Large intestine (tissue), 3 donors: ENCODE results near the gene FRMPD2. TPM values are rescaled to one million over a fixed set of nuclear protein-coding genes. Genes with fewer than 3 reads are reported as not detected.

ENCODE experiments used
- DNase-seq, 2 donors: peaks; one replicate each; pipeline versions ENCODE4 v3.0.0 to v3.0.0-alpha.2; 2013
- H3K27ac ChIP-seq: one replicate; pipeline ENCODE4 v1.5.1; 2013; ENCODE audit warnings: low read length
- H3K27me3 ChIP-seq: 2 replicates; pipeline ENCODE4 v1.6.1; 2013; ENCODE audit warnings: low read length; ENCODE audit not compliant: control insufficient read depth, insufficient read depth
- H3K36me3 ChIP-seq: 2 replicates; pipeline ENCODE4 v1.6.1; 2013; ENCODE audit warnings: low read length; ENCODE audit not compliant: control insufficient read depth, insufficient read depth
- H3K4me1 ChIP-seq: one replicate; pipeline ENCODE4 v1.6.1; 2013; ENCODE audit warnings: low read length; ENCODE audit not compliant: control insufficient read depth, insufficient read depth
- H3K4me3 ChIP-seq: one replicate; pipeline ENCODE4 v1.5.1; 2013; ENCODE audit warnings: low read length
- H3K9me3 ChIP-seq: one replicate; pipeline ENCODE4 v1.6.1; 2013; ENCODE audit warnings: mild to moderate bottlenecking, low read depth, low read length, moderate library complexity; ENCODE audit not compliant: control insufficient read depth
- WGBS: methylation state at CpG from one replicate; pipeline ENCODE4 v1.1.5; 2013; ENCODE audit warnings: low lambda C conversion rate; ENCODE audit not compliant: insufficient coverage; 5-methylcytosine and 5-hydroxymethylcytosine counted together
- polyA plus RNA-seq: library from polyadenylated mRNA; unstranded; fragments of 120-200 nt; gene quantifications from one replicate; pipeline ENCODE4 v1.2.1, GENCODE V29; 2013

Gene FRMPD2
- polyA plus RNA-seq, 1 donor: 0.06 TPM

DNA sequence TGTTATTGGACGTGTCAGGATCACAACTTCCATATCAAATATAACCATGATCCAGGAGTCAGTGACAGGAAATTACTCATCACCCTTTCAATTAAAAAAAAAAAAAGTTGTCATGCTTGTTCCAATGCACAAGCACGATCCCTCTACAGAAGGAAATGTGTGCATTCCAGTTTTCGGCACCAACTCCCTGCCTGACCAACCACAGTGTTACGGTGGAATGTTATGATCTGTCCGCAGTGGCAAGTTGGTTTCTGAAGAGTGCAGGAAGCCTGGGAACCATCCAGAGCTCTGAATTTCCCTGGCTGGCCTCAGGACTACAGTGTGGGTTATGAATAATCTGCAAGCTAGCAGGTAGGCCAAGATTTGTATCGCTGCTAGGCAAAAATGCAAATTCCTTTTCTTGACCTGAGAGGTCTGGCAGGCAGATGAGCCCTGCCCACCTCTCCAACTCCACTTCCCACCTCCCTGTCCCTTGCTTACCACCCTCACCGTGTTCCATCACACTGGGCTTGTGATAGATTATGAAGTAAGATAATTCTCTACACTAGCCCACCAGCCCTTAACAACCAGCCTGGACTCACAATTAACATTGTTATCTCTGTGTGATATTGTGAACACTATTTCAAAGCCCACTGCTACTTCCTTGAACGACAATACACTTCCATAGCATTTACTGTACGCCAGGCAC lies 20.4 kb downstream of the FRMPD2 start:
- H3K27ac ChIP-seq: no peak overlapping the region
- DNase-seq: no peak
- peaks cover 2% of the 10 kb centered on the region for H3K4me1 ChIP-seq
- no peaks in the 10 kb centered on the region for H3K36me3 ChIP-seq
- no peaks in the 10 kb centered on the region for H3K9me3 ChIP-seq
- 100% methylated on average over 2 of the region's 9 CpGs for WGBS
- H3K27me3 ChIP-seq: no peaks in the 10 kb centered on the region
- no peak overlapping the region for H3K4me3 ChIP-seq

DNA sequence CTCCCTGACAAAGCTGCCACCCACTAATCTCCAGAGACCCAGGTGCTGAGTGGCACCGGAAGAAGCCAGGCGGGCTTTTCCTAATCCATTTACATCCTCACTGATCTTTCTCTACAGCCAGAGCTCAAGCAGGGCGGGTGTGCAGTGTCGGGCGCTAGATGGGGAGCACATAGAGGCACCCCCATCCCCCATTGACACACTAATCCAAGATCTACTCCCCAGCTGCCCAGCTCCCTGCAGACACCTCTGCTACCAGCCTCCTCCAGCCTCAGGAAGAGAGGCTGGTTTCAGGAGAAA lies 22.2 kb downstream of the FRMPD2 start:
- Histone ChIP-seq H3K27ac (no peak overlapping the region), H3K4me3 (no peak overlapping the region), H3K9me3 (no peaks in the 10 kb centered on the region), H3K27me3 (no peaks in the 10 kb centered on the region), H3K4me1 (peaks cover 2% of the 10 kb centered on the region), H3K36me3 (no peaks in the 10 kb centered on the region)
- WGBS: no CpG with 5 or more reads among the region's 5 CpGs
- DNase-seq: no peak

DNA sequence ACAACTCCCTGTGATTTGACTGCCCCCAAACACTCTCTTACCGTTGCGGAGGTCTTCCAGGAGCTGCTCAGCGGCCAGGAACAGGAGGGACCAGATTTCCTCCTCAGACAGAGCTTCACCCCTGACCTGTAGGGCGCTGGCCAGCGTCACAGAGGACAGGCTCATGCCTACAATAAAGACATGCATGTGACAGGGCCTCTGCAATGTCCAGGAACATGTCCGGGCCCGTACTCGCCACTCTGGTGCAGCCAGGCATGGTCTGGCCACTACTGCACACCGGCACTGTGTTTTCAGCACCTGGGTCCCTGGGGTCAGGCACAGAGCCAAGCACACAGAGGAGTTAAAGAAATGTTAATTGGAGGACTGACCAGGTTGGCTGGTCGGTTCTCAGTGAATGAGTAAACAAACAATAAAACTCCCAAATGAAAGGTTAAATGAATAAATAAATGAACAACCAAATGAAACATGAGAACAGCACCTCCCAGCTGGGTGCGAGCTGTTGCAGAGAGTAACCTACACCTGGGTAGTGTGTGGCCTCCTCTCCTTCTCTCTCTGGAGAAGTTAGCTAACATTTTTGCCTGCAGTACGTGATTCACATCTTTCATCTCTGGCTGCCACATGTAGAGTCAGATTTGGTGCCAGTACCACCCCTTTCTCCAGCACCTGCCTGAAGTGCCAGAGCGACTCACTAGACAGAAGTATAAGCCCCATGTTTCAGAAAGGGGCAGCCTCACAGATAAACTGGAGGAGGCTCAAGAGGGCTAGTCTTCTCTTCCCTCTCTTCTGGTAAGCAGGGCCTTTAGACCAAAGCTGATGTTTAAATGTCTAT lies 22.8 kb downstream of the FRMPD2 start:
- WGBS: 0% methylated on average over 1 of the region's 13 CpGs
- Histone ChIP-seq H3K27ac (no peak overlapping the region), H3K4me1 (peaks cover 2% of the 10 kb centered on the region), H3K36me3 (no peaks in the 10 kb centered on the region), H3K27me3 (no peaks in the 10 kb centered on the region), H3K4me3 (no peak overlapping the region), H3K9me3 (no peaks in the 10 kb centered on the region)
- no peak for DNase-seq

DNA sequence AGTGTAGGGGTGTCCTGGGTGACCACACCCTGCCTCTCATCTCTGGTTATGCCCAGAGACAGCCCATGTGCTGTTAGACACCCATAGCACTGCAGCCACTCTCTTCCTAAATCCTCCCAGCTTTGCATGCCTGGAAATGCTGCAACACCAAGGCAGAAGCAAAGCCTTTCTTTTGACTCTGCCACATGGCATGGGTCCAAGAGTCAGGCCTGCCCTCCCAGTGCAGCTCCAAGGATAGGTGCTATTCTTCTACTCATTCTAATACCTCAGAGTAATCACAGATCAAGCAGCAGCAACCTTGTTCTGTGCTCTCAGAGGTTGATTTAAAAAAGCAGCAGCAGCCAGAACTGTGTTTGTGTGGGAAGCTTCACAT lies 23.4 kb downstream of the FRMPD2 start:
- Histone ChIP-seq H3K36me3 (no peaks in the 10 kb centered on the region), H3K27me3 (no peaks in the 10 kb centered on the region), H3K4me3 (no peak overlapping the region), H3K4me1 (peaks cover 2% of the 10 kb centered on the region), H3K27ac (no peak overlapping the region), H3K9me3 (no peaks in the 10 kb centered on the region)
- no peak for DNase-seq

DNA sequence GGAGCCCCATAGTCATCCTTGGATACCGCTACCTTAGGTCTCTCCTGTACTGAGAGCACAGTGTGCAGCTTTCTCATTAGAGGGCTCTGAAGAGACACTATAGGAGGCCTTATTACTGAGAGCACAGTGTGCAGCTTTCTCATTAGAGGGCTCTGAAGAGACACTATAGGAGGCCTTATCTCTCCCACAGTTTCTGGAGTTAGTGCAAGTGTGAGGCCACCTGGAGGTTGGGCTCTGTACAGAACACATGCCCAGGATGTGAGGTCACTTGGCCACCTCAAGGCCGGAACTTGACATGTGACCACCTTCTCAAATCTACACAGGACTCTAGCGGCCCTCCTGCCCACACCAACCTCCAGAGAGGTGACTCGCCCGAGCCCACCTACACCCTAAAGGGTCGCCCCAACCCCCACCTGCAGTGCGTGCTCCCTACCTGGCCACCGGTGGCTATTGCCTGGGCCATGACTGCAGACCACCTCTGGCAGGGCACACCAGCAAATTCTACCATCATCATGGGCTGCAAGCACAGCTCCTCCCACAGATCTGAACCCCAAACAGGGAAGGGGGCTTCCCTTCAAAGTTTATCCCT lies 24.6 kb downstream of the FRMPD2 start:
- no peaks in the 10 kb centered on the region for H3K9me3 ChIP-seq
- no peak overlapping the region for H3K27ac ChIP-seq
- H3K36me3 ChIP-seq: no peaks in the 10 kb centered on the region
- H3K4me1 ChIP-seq: peaks cover 2% of the 10 kb centered on the region
- no peak overlapping the region for H3K4me3 ChIP-seq
- WGBS: no CpG with 5 or more reads among the region's 8 CpGs
- no peaks in the 10 kb centered on the region for H3K27me3 ChIP-seq
- no peak for DNase-seq

DNA sequence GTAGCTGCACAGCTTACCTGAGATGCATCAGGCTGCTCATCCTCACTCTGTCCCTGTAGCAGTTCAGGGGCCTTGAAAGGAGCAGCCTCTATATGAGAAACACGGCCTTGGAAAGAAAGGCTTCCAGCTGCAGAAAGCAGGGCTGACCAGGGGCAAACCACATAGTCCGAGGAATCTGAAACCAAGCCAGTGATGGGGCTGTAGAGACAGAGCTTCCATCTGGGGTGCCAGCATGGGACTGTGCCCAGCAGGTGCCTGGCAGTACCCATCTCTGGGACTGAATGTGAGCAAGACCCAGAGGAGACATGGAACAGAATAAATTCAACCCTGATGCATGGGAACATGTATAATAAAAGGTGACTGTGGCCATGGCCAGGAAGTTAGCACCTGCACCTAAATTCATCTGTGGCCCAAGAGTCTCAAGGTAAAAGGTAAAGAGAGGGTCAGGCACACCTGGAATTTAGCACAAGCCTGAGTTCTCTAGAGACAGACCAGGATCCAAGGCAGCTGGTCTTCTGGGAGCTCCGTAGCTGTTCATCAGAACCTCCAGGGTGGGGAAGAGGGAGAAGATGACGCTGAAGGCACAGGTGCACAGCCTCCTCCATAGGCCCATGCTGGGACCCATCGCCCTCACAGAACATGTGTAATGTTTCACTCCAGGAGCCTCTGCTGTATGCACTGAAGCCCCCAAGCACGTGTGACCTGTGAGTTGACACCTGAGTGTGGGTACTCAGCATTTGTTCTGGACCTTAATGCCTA lies 25.3 kb downstream of the FRMPD2 start:
- no peak for DNase-seq
- peaks cover 2% of the 10 kb centered on the region for H3K4me1 ChIP-seq
- H3K27ac ChIP-seq: no peak overlapping the region
- H3K36me3 ChIP-seq: no peaks in the 10 kb centered on the region
- H3K4me3 ChIP-seq: no peak overlapping the region
- no peaks in the 10 kb centered on the region for H3K9me3 ChIP-seq
- no CpG with 5 or more reads among the region's 6 CpGs for WGBS
- H3K27me3 ChIP-seq: no peaks in the 10 kb centered on the region

DNA sequence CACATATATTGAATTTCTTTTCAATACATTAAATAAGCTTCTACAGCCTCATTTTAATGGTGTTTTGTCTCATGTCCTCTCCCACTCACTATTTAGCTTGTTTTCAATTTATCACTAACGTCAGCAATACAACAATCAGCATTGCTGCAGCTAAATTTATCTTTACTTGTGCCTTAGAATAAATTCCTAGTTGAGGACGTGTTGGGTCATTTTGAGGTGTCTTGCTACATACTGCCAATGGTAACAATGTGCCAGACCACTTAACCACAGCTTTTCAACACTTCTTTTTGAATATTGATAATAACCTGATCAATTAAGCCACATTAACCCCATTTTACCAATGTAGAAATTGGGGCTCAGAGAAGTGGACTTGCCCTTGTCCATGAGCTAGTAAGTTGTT lies 26.0 kb downstream of the FRMPD2 start:
- Histone ChIP-seq H3K27me3 (peaks cover 2% of the 10 kb centered on the region), H3K4me3 (no peak overlapping the region), H3K4me1 (peaks cover 2% of the 10 kb centered on the region), H3K27ac (no peak overlapping the region), H3K9me3 (no peaks in the 10 kb centered on the region), H3K36me3 (no peaks in the 10 kb centered on the region)
- no CpG with 5 or more reads among the region's 2 CpGs for WGBS
- DNase-seq: no peak

DNA sequence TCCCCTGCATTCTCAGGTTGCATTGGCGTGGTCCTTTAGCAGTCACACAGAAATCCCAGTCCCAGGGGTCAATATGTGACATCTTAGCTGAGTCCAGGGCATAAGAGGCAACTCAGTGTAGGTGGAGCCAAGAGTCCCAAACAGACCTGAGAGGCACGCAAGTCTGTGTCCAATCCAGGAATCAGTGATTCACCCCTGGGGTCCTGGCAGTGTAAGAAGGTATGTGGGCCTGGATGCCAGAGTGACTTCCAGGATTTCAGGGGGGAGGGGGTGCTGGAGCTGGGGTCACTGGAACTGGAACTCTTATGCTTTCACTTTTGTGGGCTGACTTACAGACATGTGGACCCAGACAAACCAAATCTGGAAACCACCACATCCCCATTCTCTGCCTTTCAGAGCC lies 26.8 kb downstream of the FRMPD2 start:
- no peak overlapping the region for H3K4me3 ChIP-seq
- H3K36me3 ChIP-seq: no peaks in the 10 kb centered on the region
- H3K9me3 ChIP-seq: no peaks in the 10 kb centered on the region
- H3K27ac ChIP-seq: no peak overlapping the region
- WGBS: no CpG with 5 or more reads among the region's 2 CpGs
- peaks cover 3% of the 10 kb centered on the region for H3K27me3 ChIP-seq
- no peak for DNase-seq
- peaks cover 2% of the 10 kb centered on the region for H3K4me1 ChIP-seq

DNA sequence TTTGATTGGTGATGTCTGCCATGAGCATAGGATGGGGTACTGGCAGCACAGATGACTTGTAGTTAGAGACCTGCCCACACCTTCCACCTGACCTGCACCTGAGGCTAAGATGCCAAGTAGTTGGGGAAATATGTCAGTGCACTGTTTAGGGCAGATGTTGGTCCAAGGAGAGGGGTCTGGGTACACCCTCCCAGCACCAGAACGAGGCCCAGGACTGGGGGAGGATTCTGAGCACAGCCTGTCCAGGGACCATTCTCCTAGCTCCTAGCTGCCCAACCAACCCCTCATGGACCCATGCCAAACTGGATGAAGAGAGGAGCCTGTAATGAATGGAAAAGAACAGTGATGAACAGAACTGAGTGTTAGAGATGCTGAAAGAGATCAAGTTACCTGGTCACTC lies 28.0 kb downstream of the FRMPD2 start:
- Histone ChIP-seq H3K27me3 (peaks cover 3% of the 10 kb centered on the region), H3K4me1 (peaks cover under 1% of the 10 kb centered on the region), H3K4me3 (no peak overlapping the region), H3K36me3 (no peaks in the 10 kb centered on the region), H3K9me3 (no peaks in the 10 kb centered on the region), H3K27ac (no peak overlapping the region)
- no peak for DNase-seq
- WGBS: no CpG with 5 or more reads among the region's 1 CpG

DNA sequence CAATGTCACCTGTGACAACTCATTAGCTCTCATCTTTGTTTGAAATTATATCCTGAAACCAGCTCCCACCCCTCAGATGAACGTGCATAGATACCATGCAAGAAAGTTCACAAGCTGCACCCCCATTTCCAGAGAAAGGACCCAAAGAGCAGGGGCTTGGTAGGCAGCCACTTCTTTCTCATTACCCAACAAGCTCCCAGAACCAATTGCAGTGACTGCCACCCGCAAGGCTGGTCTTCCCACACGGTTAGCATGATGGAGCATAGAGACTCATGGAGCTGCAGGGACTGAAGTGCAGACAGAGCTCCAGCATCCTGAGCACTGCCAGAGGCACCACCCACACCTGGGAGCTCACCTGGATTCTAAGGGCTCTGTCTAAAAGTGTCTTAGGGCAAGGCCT lies 28.5 kb downstream of the FRMPD2 start:
- Histone ChIP-seq H3K36me3 (no peaks in the 10 kb centered on the region), H3K4me1 (no peaks in the 10 kb centered on the region)

More for the DNA sequence above, 28.5 kb downstream of the FRMPD2 start:
- H3K27me3 ChIP-seq: peaks cover 3% of the 10 kb centered on the region
- no peak overlapping the region for H3K4me3 ChIP-seq
- H3K27ac ChIP-seq: no peak overlapping the region
- DNase-seq: no peak
- WGBS: no CpG with 5 or more reads among the region's 3 CpGs
- no peaks in the 10 kb centered on the region for H3K9me3 ChIP-seq
